ENCODE results near the gene CLDN12.
"Not testable (repeated sequence)": the region's sequence is repeated elsewhere in the genome, so short reads cannot be mapped to it uniquely, and the experiment has no call there.

The CLDN12 gene

DNA sequence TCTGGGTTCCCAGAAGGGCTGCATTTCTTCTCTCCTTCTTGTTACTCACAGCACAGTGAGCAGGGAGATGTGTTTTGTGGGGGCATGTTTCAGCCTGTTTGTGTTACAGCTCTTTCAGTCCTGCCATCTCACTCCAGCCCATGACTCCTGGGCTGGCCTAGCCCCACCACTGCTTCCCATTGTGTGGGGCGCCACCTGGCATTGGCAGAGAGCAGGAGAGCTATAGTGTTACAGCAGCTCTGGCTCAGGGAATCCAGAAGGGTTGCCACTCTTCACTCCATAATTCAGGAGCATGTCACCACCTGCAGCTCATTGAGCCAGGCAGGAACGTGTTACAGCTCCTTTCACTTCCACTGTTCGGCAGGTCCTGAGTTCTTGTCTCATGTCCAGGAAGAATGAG is 30.0 kb downstream of the CLDN12 start:
- no peak for DNase-seq (ENCODE audit: low read depth)

DNA sequence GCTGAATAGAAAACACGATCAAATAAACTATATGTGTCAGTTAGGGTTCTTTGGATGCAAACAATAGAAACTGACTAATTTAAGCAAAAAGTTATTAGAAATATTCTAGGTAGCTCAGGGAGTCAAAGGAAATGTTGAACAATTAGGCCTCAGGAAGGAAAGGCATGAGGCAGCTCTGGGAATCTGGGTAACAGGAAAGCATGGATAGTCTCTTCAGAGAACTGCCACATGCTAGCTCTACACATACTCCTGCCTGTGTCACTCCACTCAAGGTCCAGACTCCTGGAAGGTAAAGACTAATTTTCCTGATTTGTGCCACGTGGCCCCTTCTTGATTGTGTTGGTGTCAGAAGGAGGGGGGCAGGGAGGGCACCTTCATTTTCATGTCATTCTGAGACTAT is 42.4 kb downstream of the CLDN12 start:
- DNase-seq (ENCODE audit: low read depth), result no peak

DNA sequence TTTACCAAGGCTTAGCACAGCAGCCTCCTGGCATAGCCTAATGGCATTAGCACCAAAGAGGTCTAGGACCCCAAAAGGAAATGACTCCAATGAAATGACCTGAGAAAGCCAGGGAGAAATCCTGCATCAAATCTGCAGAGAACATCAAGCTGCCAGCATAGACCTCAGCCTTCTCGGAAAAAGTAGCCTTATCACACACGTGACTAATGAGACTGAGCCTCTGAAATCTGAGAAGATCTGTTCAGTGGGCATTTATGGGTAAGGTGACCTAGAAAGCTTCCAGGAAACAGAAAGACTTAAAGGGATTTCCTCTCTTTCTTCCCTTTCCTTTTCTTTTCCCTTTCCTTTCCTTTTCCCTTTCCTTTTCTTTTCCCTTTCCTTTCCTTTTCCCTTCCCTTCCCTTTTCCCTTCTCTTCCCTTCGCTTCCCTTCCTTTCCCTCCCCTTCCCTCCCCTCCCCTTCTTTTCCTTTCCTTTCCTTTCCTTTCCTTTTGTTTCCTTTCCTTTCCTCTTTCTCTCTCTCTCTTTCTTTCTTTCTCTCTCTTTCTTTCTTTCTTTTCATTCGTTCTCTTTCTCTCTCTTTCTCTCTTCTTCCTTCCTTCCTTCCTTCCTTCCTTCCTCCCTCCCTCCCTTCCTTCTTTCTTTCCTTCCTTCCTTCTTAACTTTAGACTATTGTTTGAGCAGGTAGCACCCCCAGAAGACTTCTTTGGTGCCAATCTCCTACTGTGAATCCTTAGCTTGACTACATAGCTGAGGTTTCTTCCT is 43.1 kb downstream of the CLDN12 start:
- no peak for DNase-seq (ENCODE audit: low read depth)

DNA sequence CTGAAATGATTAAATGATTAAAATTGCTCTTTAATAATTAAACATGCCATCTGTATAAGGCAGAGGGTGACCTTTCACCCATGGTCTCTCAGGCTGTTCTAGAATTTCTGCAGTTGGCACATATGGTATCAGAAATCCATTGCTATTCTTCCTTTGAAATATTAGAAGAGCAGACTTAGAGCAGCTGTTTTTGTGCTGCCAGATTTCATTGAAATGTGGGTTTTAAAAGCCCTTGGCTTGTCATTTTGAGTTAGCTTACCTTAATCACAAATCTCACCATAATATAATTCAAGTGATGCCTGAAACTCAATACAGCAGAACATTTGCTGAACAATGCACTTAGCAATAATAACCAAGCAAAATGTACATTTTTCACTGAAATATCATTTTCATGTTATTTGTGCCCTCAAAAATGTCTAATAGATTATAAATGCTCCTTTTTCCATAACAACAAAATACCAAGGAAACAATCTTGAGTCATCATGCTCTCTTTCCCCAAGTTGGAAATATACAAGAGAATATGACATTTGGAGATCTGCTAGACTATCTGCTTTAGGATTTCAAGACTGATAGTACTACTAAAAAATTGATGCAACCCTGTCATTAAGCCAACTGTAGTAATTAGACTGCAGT is 50.1 kb downstream of the CLDN12 start:
- DNase-seq (ENCODE audit: low read depth), result no peak

DNA sequence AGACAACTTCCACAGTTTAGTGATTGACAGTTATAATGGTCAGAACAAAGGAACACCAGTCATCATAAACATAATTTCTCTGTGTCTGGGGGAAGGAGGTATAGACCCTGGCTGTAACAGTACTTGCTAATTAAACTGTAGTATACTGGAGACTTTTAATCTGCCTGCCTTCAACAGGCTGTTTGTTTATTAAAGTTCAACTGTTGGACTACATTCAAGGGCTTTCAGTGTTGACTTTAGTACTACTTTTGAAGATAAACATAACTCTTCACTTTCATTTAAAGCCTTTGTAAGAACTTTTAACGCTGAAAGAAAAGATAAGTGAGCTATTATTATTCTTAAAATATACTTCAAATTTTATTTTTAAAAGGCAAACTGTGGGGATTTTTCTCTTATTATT is 50.7 kb downstream of the CLDN12 start:
- no peak for DNase-seq (ENCODE audit: low read depth)

DNA sequence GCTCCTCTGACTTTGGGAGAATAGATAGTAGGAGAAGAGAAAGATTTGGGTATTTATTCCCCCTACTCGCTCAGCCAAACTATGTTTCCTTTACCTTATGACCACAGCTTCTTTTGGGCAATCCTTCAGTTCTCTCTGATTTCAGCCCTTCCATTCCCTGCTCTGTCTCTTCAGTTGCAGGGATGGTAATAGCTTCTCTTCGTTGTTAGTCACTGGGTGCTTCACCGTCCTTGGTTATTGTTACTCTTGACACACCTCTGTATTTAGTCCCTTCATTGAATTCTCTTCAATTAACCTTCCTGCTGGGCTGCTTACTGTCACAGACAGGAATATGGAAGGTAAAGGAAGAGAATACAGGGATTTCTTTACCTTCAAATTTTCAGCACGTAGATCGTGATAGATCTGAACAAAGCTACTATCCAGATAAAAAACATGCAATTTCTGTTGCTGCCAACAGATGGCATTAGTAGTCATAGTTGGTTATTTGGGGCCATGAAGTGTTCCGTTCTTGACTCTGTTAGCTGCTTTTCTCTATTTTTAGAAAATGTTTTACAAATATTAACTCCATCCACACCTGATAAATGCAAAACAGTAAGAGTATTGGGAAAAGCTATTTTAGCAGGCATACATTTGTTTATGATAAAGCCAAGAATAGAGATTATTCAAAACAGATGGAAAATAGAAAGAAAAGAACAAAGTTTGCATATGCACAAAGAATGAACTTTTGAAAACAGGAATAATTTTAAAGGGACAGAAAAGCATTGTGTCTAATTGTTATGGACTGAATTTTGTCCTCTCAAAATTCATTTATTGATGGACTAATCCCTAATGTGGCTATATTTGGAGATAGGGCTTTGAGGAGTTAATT is 52.1 kb downstream of the CLDN12 start:
- DNase-seq (ENCODE audit: low read depth), result no peak

DNA sequence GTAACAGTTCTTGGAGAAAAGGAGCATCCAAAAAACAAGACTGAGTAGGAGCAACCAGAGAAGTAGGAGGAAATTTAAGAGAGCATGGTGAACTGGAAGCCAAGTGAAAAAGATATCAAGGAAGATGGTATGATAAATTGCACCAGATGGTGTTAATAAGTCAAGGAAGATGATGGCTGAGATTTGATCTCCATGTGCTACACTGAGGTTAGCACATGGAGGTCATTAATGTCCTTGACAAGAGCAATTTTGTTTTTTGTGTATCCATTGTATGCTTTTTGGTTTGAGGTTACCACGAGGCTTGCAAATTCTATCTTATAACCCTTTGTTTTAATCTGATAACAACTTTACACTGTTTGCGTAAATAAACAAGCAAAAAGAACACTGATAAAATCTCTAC is 54.8 kb downstream of the CLDN12 start:
- no peak for DNase-seq (ENCODE audit: low read depth)

DNA sequence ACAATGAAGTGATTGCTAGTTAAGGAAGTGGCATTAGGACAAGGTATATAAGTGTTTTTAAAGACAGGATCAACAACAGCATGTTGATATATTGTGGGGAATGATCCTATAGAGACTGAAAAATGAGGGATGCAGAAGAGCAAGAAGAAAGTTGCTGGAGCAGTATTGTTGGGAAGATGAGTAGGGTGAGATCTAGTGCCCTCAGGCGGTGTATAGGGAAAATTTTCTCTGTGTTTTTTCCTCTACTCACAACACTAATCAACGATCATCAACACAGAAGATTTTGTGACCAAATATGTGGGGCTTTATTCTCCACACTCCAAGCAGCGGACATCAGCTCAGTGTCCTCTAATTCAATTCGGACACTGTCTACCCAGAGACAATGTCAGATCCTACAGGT is 56.6 kb downstream of the CLDN12 start:
- DNase-seq (ENCODE audit: low read depth), result no peak

DNA sequence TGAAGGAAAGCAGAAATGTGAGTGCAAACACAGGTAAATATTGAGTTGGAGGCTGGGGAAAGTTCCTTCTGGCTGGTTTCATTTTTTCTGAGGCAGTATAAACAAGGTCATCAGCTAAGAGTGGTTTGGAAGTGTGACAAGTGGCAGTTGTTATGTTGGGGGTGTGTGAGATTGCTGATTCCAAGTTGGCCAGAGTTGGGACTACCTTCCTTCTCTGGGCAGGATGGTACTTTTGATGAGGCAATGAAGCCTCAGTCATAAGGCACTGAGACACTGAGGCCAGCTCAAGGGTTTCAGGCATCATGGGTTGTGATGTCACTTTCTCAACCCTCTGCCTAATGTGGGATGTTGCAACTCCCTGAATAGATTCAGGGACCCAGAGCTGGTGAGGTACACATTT is 58.0 kb downstream of the CLDN12 start:
- no peak for DNase-seq (ENCODE audit: low read depth)

DNA sequence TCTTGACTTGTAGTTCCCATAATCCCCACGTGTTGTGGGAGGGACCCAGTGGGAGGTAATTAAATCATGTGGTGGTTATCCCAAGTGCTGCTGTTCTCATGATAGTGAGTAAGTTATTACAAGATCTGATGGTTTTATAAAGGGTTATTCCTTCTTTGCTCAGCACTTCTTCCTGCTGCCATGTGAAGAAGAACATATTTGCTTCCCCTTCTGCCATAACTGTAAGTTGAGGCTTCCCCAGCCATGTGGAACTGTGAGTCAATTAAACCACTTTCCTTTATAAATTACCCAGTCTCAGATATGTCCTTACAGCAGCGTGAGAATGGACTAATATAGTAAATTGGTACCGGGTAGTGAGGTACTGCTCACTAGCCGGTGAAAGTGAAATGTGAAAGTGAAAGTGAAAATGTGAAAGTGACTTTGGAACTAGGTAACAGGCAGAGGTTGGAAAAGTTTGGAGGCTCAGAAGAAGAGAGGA is 59.9 kb downstream of the CLDN12 start:
- DNase-seq (ENCODE audit: low read depth), result not testable (repeated sequence)

Measured in HS-27A (cell line).